B cell (primary cell): ENCODE data around the gene PDZRN4. TPM values are rescaled to one million over a fixed set of nuclear protein-coding genes. Genes with fewer than 3 reads are reported as not detected.

Experiments used
- ATAC-seq: fragments of 200-7000 bp; cut with Tn5 transposase; one replicate; pipeline ENCODE4 v1.10.0; 2021; ENCODE audit warnings: low read depth, mild to moderate bottlenecking, moderate number of reproducible peaks, moderate library complexity
- CTCF ChIA-PET: fragments of 350-600 bp; sonication (Branson Sonifier 250); formaldehyde crosslinking; loops from one replicate; lab custom pipeline; 2021; ENCODE audit warnings: antibody characterized with exemption, inconsistent platforms; lab: Charles Lee
- POLR2A ChIA-PET: fragments of 350-600 bp; sonication (Branson Sonifier 250); formaldehyde crosslinking; loops from one replicate; lab custom pipeline; 2021; ENCODE audit warnings: antibody characterized with exemption; lab: Charles Lee
- DNase-seq: peaks from one replicate; pipeline ENCODE4 v3.0.0; 2013
- H2AFZ ChIP-seq: 2 replicates; pipeline ENCODE4 v1.6.1; 2012; ENCODE audit warnings: mild to moderate bottlenecking, low read depth, low read length; ENCODE audit not compliant: insufficient read depth, poor library complexity, severe bottlenecking
- H3K27ac ChIP-seq, 2 donors: 1 replicate in 1 of 2; 2 replicates in 1 of 2; pipeline ENCODE4 v1.5.1; 2012 to 2013; ENCODE audit warnings: low read length in 2 of 2, mild to moderate bottlenecking in 2 of 2, moderate library complexity in 1 of 2
- H3K27me3 ChIP-seq, 4 experiments: fragments of 200-600 bp in 1 of 4; sonication (generic) in 1 of 4; replicated peaks in 1 of 4; 1 replicate in 2 of 4; 2 replicates in 2 of 4; pipeline versions ENCODE4 v1.6.1 to v1.7.0; 2013 to 2016; ENCODE audit warnings: low read length in 3 of 4, mild to moderate bottlenecking in 2 of 4, mixed read lengths in 1 of 4, moderate library complexity in 1 of 4; ENCODE audit not compliant: insufficient read depth in 4 of 4, control insufficient read depth in 3 of 4; ENCODE audit errors: control extremely low read depth in 1 of 4
- H3K36me3 ChIP-seq, 2 experiments: replicated peaks in 1 of 2; 1 replicate in 1 of 2; 2 replicates in 1 of 2; pipeline versions ENCODE4 v1.6.1 to v1.7.1; 2013; ENCODE audit warnings: low read length in 1 of 2; ENCODE audit not compliant: insufficient read depth in 2 of 2, control insufficient read depth in 1 of 2; ENCODE audit errors: control extremely low read depth in 1 of 2, extremely low read depth in 1 of 2
- H3K4me1 ChIP-seq, 2 donors: fragments of 200-600 bp in 1 of 2; sonication (generic) in 1 of 2; 1 replicate in 1 of 2; 2 replicates in 1 of 2; pipeline versions ENCODE4 v1.5.1 to v1.6.1; 2013 to 2017; ENCODE audit warnings: low read length in 2 of 2; ENCODE audit not compliant: control insufficient read depth in 2 of 2, insufficient read depth in 2 of 2
- H3K4me2 ChIP-seq: replicated peaks from 2 replicates; pipeline ENCODE3; 2012; ENCODE audit warnings: mild to moderate bottlenecking, low read depth, low read length; ENCODE audit not compliant: poor library complexity, severe bottlenecking
- H3K4me3 ChIP-seq, 5 experiments: fragments of 200-600 bp in 1 of 5; sonication (generic) in 1 of 5; 1 replicate in 3 of 5; 2 replicates in 2 of 5; pipeline versions ENCODE4 v1.5.1 to v1.7.0; 2011 to 2016; ENCODE audit warnings: low read length in 4 of 5, mild to moderate bottlenecking in 4 of 5, low read depth in 2 of 5, control low read depth in 1 of 5, moderate library complexity in 1 of 5; ENCODE audit not compliant: insufficient read depth in 1 of 5; ENCODE audit errors: control extremely low read depth in 1 of 5, extremely low read depth in 1 of 5
- H3K79me2 ChIP-seq: fragments of 200-600 bp; sonication (generic); one replicate; pipeline ENCODE4 v1.6.0; 2016; ENCODE audit warnings: low read length; ENCODE audit not compliant: control insufficient read depth, insufficient read depth
- H3K9ac ChIP-seq: fragments of 200-600 bp; sonication (generic); 2 replicates; pipeline ENCODE4 v1.6.1; 2017; ENCODE audit warnings: mild to moderate bottlenecking, low read length, moderate library complexity
- H3K9me3 ChIP-seq, 3 donors: one replicate each; pipeline versions ENCODE4 v1.6.1 to v1.7.1; 2013; ENCODE audit warnings: low read length in 2 of 3; ENCODE audit not compliant: control insufficient read depth in 2 of 3, insufficient read depth in 1 of 3; ENCODE audit errors: control extremely low read depth in 1 of 3
- H4K20me1 ChIP-seq: 2 replicates; pipeline ENCODE4 v1.6.0; 2012; ENCODE audit warnings: mild to moderate bottlenecking, low read length; ENCODE audit not compliant: insufficient read depth, control insufficient read depth, poor library complexity, severe bottlenecking
- H3K27ac Mint-ChIP-seq: one replicate; pipeline ENCODE4 v1.8.0; 2021; ENCODE audit warnings: mixed read lengths
- H3K27me3 Mint-ChIP-seq: one replicate; pipeline ENCODE4 v1.8.0; 2021; ENCODE audit warnings: mixed read lengths
- H3K4me1 Mint-ChIP-seq: one replicate; pipeline ENCODE4 v1.8.0; 2021; ENCODE audit warnings: mixed read lengths
- H3K4me3 Mint-ChIP-seq: one replicate; pipeline ENCODE4 v1.8.0; 2021; ENCODE audit warnings: mixed read lengths
- H3K9me3 Mint-ChIP-seq: one replicate; pipeline ENCODE4 v1.8.0; 2022; ENCODE audit warnings: mixed read lengths; ENCODE audit not compliant: insufficient read depth
- EZH2 ChIP-seq: IDR thresholded peaks from 2 replicates; pipeline ENCODE4 v1.6.1; 2012; ENCODE audit warnings: borderline replicate concordance, low read depth, mild to moderate bottlenecking, moderate library complexity, low read length; ENCODE audit not compliant: insufficient read depth, poor library complexity, severe bottlenecking
- WGBS: methylation state at CpG from one replicate; pipeline ENCODE4 v1.1.5; 2013; ENCODE audit warnings: missing lambda C conversion rate; ENCODE audit not compliant: insufficient coverage; 5-methylcytosine and 5-hydroxymethylcytosine counted together
- intact Hi-C: fragments of 100-400 bp; cut with micrococcal nuclease; formaldehyde crosslinking; loops from one replicate; pipeline ENCODE4 v1.10.0; 2022
- polyA plus RNA-seq: library from polyadenylated mRNA; depleted of rRNA; stranded (reverse); fragments of >200 nt; gene quantifications from 2 replicates; pipeline ENCODE4 v1.2.3, GENCODE V29; 2012
- total RNA-seq, 2 donors: library from RNA; stranded (reverse); fragments of 120-200 nt in 1 of 2; gene quantifications; 1 replicate in 1 of 2; 2 replicates in 1 of 2; pipeline versions ENCODE4 v1.2.3 to v1.2.4, GENCODE V29; 2013 to 2022
- TF ChIP-seq, protein P1 (sequence below): fragments of 200-600 bp; IDR thresholded peaks from one replicate; pipeline ENCODE4 v1.8.0; 2022; ENCODE audit warnings: antibody characterized with exemption, mild to moderate bottlenecking

The PDZRN4 gene
- total and polyA plus RNA-seq, 2 donors (not counting 1 experiment from before 2014, with no cell fraction given), result not detected

GRCh38 chr12:41433460-41433859 lies 245.3 kb downstream of the PDZRN4 start:
- Histone ChIP-seq H3K4me1 (no peaks in the 10 kb centered on the region), H3K27ac (no peak overlapping the region), H3K9me3 (no peaks in the 10 kb centered on the region), H3K9ac (no peak overlapping the region), H3K36me3 (no peaks in the 10 kb centered on the region), H3K4me2 (no peak overlapping the region), H2AFZ (no peak overlapping the region), H3K79me2 (no peaks in the 10 kb centered on the region), H4K20me1 (no peaks in the 10 kb centered on the region), H3K27me3 (no peaks in the 10 kb centered on the region), H3K4me3 (no peak overlapping the region)
- no peak for ATAC-seq
- peaks cover 2% of the 10 kb centered on the region for H3K4me1 Mint-ChIP-seq
- ChIA-PET CTCF (no interaction called here), POLR2A (no interaction called here)
- H3K9me3 Mint-ChIP-seq, result no peaks in the 10 kb centered on the region
- peaks cover 4% of the 10 kb centered on the region for H3K27me3 Mint-ChIP-seq
- WGBS, result 94% methylated on average over 5 of the region's 5 CpGs
- H3K27ac Mint-ChIP-seq, result no peak overlapping the region
- intact Hi-C loops, result no loop called here
- no peak for DNase-seq
- TF ChIP-seq, protein P1, sequence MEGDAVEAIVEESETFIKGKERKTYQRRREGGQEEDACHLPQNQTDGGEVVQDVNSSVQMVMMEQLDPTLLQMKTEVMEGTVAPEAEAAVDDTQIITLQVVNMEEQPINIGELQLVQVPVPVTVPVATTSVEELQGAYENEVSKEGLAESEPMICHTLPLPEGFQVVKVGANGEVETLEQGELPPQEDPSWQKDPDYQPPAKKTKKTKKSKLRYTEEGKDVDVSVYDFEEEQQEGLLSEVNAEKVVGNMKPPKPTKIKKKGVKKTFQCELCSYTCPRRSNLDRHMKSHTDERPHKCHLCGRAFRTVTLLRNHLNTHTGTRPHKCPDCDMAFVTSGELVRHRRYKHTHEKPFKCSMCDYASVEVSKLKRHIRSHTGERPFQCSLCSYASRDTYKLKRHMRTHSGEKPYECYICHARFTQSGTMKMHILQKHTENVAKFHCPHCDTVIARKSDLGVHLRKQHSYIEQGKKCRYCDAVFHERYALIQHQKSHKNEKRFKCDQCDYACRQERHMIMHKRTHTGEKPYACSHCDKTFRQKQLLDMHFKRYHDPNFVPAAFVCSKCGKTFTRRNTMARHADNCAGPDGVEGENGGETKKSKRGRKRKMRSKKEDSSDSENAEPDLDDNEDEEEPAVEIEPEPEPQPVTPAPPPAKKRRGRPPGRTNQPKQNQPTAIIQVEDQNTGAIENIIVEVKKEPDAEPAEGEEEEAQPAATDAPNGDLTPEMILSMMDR, result no peak
- TF ChIP-seq EZH2, result no peak
- H3K4me3 Mint-ChIP-seq, result no peak overlapping the region

- H3K27me3 ChIP-seq, result no peaks in the 10 kb centered on the region
- H3K79me2 ChIP-seq, result no peaks in the 10 kb centered on the region
- no peak overlapping the region for H3K4me2 ChIP-seq
- no peaks in the 10 kb centered on the region for H4K20me1 ChIP-seq
- H3K27me3 Mint-ChIP-seq, result peaks cover 4% of the 10 kb centered on the region
- intact Hi-C loops, result no loop called here
- H3K27ac Mint-ChIP-seq, result no peak overlapping the region
- ATAC-seq, result no peak
- no peak overlapping the region for H3K27ac ChIP-seq
- H3K4me1 Mint-ChIP-seq, result peaks cover 2% of the 10 kb centered on the region
- no peak overlapping the region for H3K4me3 Mint-ChIP-seq
- CTCF ChIA-PET, result no interaction called here
- no peak overlapping the region for H3K4me3 ChIP-seq
- H3K9me3 Mint-ChIP-seq, result no peaks in the 10 kb centered on the region
- 66% methylated on average over 4 of the region's 4 CpGs for WGBS
- no peaks in the 10 kb centered on the region for H3K36me3 ChIP-seq
- no peaks in the 10 kb centered on the region for H3K4me1 ChIP-seq
- TF ChIP-seq EZH2, result no peak
- TF ChIP-seq, protein P1, result no peak
- no peaks in the 10 kb centered on the region for H3K9me3 ChIP-seq
- POLR2A ChIA-PET, result no interaction called here
- H3K9ac ChIP-seq, result no peak overlapping the region
- no peak for DNase-seq
- H2AFZ ChIP-seq, result no peak overlapping the region
These were observed 248.0 kb downstream of the PDZRN4 start for GRCh38 chr12:41436076-41436475.
